ENCODE data around the gene MUC4. TPM values are rescaled to one million over a fixed set of nuclear protein-coding genes. Genes with fewer than 3 reads are reported as not detected.

The MUC4 gene
- total and polyA plus RNA-seq, 2 donors from 2014 or later = 0.19 TPM; not detected in 1

DNA sequence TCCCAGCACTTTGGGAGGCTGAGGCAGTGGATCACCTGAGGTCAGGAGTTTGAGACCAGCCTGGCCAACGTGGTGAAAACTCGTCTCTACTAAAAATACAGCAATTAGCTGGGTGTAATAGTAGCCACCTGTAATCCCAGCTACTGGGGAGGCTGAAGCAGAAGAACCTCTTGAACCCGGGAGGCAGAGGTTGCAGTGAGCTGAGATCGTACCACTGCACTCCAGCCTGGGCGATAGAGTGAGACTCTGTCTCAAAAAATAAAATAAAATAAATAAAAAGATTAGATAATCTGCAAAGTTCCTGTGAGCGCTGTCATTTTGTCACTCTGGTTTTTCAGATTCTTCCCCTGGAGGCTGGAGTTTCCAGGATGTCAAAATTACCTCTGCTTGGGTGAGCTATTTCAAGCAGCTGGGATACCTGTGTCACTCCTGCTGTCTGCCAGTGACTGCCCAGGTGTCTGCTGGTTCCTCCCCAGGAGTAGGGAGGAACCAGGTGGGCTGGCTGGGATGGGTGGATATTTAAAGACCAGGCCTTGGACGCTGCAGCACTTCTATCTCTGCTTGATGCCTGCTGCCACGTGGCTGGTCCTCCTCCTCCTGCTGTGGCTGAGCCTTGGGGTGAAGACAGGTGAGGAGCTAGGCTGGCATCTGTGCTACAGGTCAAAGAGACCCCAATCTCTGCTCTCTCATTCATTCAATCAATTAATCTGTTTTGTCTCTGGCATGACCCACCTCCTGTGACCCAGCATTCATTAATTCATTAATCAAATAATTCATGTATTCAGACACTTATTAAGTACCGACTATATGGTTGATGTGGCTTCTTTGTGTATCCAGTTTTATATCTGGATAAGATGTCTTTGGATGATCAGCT lies 110.5 kb downstream of the MUC4 start:
- FAIRE-seq = no peak
- H3K4me3 ChIP-seq (ENCODE audit: low read length in 3 of 3) = no peak overlapping the region
- H3K9ac ChIP-seq (ENCODE audit: low read length in 3 of 3) = no peak overlapping the region
- no peaks in the 10 kb centered on the region for H3K9me3 ChIP-seq (ENCODE audit: control insufficient read depth in 2 of 3, insufficient read depth in 1 of 3, low read length in 3 of 3)
- TF ChIP-seq, protein P1, sequence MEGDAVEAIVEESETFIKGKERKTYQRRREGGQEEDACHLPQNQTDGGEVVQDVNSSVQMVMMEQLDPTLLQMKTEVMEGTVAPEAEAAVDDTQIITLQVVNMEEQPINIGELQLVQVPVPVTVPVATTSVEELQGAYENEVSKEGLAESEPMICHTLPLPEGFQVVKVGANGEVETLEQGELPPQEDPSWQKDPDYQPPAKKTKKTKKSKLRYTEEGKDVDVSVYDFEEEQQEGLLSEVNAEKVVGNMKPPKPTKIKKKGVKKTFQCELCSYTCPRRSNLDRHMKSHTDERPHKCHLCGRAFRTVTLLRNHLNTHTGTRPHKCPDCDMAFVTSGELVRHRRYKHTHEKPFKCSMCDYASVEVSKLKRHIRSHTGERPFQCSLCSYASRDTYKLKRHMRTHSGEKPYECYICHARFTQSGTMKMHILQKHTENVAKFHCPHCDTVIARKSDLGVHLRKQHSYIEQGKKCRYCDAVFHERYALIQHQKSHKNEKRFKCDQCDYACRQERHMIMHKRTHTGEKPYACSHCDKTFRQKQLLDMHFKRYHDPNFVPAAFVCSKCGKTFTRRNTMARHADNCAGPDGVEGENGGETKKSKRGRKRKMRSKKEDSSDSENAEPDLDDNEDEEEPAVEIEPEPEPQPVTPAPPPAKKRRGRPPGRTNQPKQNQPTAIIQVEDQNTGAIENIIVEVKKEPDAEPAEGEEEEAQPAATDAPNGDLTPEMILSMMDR (IDR thresholded peaks at IDR 0.05; ENCODE audit: borderline replicate concordance, extremely low read depth, insufficient read depth) = no peak
- intact Hi-C loops (cut with DNase I) = no loop called here
- no peak for DNase-seq
- no peaks in the 10 kb centered on the region for H3K27me3 ChIP-seq (ENCODE audit: control insufficient read depth, insufficient read depth, low read length)
- peaks cover 0 to 21% (median 2%) of the 10 kb centered on the region in 3 donors for H3K36me3 ChIP-seq (ENCODE audit: control insufficient read depth in 2 of 3, insufficient read depth in 3 of 3, low read length in 3 of 3)
- no peak overlapping the region for H3K27ac ChIP-seq (ENCODE audit: low read depth in 2 of 2, low read length in 2 of 2)
- H3K4me1 ChIP-seq (ENCODE audit: control insufficient read depth in 2 of 3, insufficient read depth in 2 of 3, low read depth in 1 of 3, low read length in 3 of 3) = no peaks in the 10 kb centered on the region

DNA sequence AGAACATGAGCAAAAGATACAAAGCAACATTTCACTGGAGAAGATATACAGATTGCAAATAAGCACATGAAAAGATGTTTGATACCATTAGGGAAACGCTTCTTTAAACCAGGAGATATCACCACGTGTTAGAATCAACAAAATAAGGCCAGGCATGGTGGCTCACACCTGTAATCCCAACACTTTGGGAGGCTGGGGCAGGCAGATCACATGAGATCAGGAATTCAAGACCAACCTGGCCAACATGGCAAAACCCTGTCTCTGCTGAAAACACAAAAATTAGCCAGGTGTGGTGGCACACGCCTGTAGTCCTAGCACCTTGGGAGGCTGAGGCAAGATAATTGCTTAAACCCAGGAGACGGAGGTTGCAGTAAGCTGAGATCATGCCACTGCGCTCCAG lies 111.4 kb downstream of the MUC4 start:
- no peak overlapping the region for H3K9ac ChIP-seq (ENCODE audit: low read length in 3 of 3)
- peak in 1 of 5 donors; percentile 8 for DNase-seq
- H3K4me3 ChIP-seq (ENCODE audit: low read length in 3 of 3) = no peak overlapping the region
- TF ChIP-seq, protein P1 (IDR thresholded peaks at IDR 0.05; ENCODE audit: borderline replicate concordance, extremely low read depth, insufficient read depth) = no peak
- no peaks in the 10 kb centered on the region for H3K4me1 ChIP-seq (ENCODE audit: control insufficient read depth in 2 of 3, insufficient read depth in 2 of 3, low read depth in 1 of 3, low read length in 3 of 3)
- H3K36me3 ChIP-seq (ENCODE audit: control insufficient read depth in 2 of 3, insufficient read depth in 3 of 3, low read length in 3 of 3) = peaks cover 0 to 17% (median 2%) of the 10 kb centered on the region in 3 donors
- H3K27me3 ChIP-seq (ENCODE audit: control insufficient read depth, insufficient read depth, low read length) = no peaks in the 10 kb centered on the region
- H3K27ac ChIP-seq (ENCODE audit: low read depth in 2 of 2, low read length in 2 of 2) = no peak overlapping the region
- H3K9me3 ChIP-seq (ENCODE audit: control insufficient read depth in 2 of 3, insufficient read depth in 1 of 3, low read length in 3 of 3) = no peaks in the 10 kb centered on the region
- no peak for FAIRE-seq
- intact Hi-C loops (cut with DNase I) = no loop called here

DNA sequence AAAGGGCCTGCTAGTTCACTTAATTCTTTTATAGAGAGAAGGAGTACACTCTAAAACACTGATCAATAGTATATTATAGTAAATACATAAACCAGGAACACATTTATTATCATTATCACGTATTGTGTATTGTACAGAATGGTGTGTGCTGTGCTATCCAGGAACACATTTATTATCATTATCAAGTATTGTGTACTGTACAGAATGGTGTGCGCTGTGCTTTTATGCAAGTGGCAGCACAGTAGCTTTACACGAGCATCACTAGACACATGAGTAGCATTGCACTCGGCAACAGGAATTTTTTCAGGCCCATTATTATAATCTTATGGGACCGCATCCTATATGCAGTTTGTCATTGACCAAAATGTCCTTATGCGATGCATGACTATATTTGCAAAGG lies 111.9 kb downstream of the MUC4 start:
- intact Hi-C loops (cut with DNase I) = no loop called here
- Histone ChIP-seq H3K36me3 (ENCODE audit: control insufficient read depth in 2 of 3, insufficient read depth in 3 of 3, low read length in 3 of 3) (peaks cover 0 to 20% (median 2%) of the 10 kb centered on the region in 3 donors), H3K9me3 (ENCODE audit: control insufficient read depth in 2 of 3, insufficient read depth in 1 of 3, low read length in 3 of 3) (no peaks in the 10 kb centered on the region), H3K4me3 (ENCODE audit: low read length in 3 of 3) (no peak overlapping the region), H3K27me3 (ENCODE audit: control insufficient read depth, insufficient read depth, low read length) (no peaks in the 10 kb centered on the region), H3K27ac (ENCODE audit: low read depth in 2 of 2, low read length in 2 of 2) (no peak overlapping the region), H3K4me1 (ENCODE audit: control insufficient read depth in 2 of 3, insufficient read depth in 2 of 3, low read depth in 1 of 3, low read length in 3 of 3) (no peaks in the 10 kb centered on the region), H3K9ac (ENCODE audit: low read length in 3 of 3) (no peak overlapping the region)
- TF ChIP-seq, protein P1 (IDR thresholded peaks at IDR 0.05; ENCODE audit: borderline replicate concordance, extremely low read depth, insufficient read depth) = no peak
- DNase-seq (peak in 1 of 5 donors; percentile 7), FAIRE-seq (no peak)
